NB4 (cell line): Measurements from ENCODE around the gene NFIA.

Experiments used
- POLR2A ChIP-seq: IDR thresholded peaks from 2 replicates; pipeline ENCODE4 v1.6.1; 2011; ENCODE audit warnings: mild to moderate bottlenecking; ENCODE audit not compliant: insufficient read length; ENCODE audit errors: extremely low read depth
- TF ChIP-seq, protein P1 (sequence below): IDR thresholded peaks from one replicate; pipeline ENCODE4 v1.5.1; 2012; ENCODE audit warnings: low read depth, low read length

- no peak for TF ChIP-seq POLR2A
- TF ChIP-seq, protein P1, sequence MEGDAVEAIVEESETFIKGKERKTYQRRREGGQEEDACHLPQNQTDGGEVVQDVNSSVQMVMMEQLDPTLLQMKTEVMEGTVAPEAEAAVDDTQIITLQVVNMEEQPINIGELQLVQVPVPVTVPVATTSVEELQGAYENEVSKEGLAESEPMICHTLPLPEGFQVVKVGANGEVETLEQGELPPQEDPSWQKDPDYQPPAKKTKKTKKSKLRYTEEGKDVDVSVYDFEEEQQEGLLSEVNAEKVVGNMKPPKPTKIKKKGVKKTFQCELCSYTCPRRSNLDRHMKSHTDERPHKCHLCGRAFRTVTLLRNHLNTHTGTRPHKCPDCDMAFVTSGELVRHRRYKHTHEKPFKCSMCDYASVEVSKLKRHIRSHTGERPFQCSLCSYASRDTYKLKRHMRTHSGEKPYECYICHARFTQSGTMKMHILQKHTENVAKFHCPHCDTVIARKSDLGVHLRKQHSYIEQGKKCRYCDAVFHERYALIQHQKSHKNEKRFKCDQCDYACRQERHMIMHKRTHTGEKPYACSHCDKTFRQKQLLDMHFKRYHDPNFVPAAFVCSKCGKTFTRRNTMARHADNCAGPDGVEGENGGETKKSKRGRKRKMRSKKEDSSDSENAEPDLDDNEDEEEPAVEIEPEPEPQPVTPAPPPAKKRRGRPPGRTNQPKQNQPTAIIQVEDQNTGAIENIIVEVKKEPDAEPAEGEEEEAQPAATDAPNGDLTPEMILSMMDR, result no peak
Measured at GRCh38 chr1:61052395-61053225, 29.8 kb upstream of the NFIA start.
